GM12891 (cell line): ENCODE results near the gene FUT6.

Source experiments
- POLR2A ChIP-seq: IDR thresholded peaks from 2 replicates; pipeline ENCODE4 v1.6.1; 2011; ENCODE audit warnings: low read depth, low read length, control low read depth
- POLR2AphosphoS5 ChIP-seq: IDR thresholded peaks from 2 replicates; pipeline ENCODE4 v1.6.1; 2011; ENCODE audit warnings: low read depth, low read length, control low read depth
- POU2F2 ChIP-seq: IDR thresholded peaks from 2 replicates; pipeline ENCODE4 v1.6.1; 2011; ENCODE audit warnings: low read depth, mild to moderate bottlenecking, control low read depth, low read length, moderate library complexity
- SPI1 ChIP-seq: IDR thresholded peaks from 2 replicates; pipeline ENCODE4 v1.6.1; 2011; ENCODE audit warnings: low read depth, low read length, control low read depth
- TAF1 ChIP-seq: IDR thresholded peaks from 2 replicates; pipeline ENCODE4 v1.6.1; 2011; ENCODE audit warnings: low read depth, low read length, control low read depth

DNA sequence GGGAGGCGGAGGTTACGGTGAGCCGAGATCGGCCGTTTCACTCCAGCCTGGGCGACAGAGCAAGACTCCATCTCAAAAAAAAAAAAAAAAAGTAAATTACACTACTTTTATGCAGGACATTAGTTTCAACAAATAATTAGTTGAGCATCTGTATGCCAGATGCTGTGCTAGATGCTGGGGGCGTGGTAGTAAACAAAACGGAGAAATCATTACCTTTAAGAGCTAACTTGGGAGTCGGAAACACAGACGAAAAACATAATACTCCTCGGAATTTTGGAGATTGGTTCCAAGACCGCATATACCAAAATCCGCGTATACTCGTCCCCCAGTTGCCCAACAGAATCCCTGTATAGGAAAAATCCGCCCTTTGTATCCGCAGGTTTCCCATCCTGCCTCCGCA lies 47.3 kb downstream of the FUT6 start:
- TF ChIP-seq POLR2AphosphoS5 (no peak), POLR2A (no peak), TAF1 (no peak), SPI1 (no peak), POU2F2 (no peak)
